ENCODE data around the gene ADGRL4. TPM values are rescaled to one million over a fixed set of nuclear protein-coding genes. Genes with fewer than 3 reads are reported as not detected.

ADGRL4 gene
- polyA plus RNA-seq, 3 donors: 18.5 to 21.6 (median 21.2) TPM

- DNase-seq: no peak
Measured at GRCh38 chr1:78843111-78843510, 163.4 kb downstream of the ADGRL4 start.

- peak; percentile 62 for DNase-seq
Measured at GRCh38 chr1:78840453-78841271, 165.9 kb downstream of the ADGRL4 start.

All from renal pelvis (tissue), 4 donors.